GM18907 (cell line): ENCODE measurements around the gene TBC1D16.
"Not testable (repeated sequence)": the region's sequence is repeated elsewhere in the genome, so short reads cannot be mapped to it uniquely, and the experiment has no call there.

Source experiments
- ATAC-seq: cut with Tn5 transposase; IDR thresholded peaks from one replicate; pipeline ENCODE4 v1.9.1; 2021; ENCODE audit warnings: mild to moderate bottlenecking, moderate library complexity; ENCODE audit not compliant: unreplicated experiment

The TBC1D16 gene

DNA sequence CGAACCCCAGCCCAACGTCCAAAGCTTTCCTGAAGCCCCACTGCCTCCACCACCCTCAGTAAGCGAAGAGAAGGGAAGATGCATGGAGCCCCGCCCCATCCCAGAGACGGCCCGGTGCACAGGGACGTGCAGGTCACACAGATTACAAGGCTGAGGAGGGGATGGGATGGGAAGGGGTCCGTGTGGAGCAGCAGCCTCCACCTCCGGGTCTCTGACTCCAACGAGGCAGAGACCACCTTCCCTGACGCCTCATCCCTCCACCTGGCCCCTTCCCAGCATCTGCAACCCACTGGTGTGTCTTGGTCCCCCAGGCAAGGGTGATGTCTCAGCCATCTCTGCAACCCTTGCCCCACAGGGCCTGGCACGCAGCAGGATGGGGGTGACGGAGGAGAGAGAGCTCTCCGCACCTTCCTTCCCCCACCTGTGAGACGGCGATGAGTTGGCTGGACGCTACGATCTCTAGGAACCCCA, 58.5 kb downstream of the TBC1D16 start:
- ATAC-seq: no peak

DNA sequence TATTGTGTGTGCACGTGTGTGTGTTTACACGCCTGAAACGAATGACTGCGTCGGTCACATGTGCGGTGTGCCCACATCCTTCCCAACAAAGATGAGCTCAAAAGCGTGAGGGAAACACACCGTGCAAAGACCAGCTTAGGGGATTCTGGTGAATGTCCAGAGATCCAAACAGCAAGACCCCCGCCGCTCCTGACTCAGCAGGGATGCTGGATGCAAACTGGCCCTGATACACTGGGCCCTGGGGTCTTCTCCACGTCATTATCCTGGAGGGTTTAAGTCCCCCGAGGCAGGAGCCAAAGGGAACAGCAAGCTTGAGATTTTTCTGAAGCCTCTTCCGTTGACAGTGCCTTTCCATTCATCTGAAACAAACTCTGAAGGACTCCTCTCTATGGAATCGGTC, 59.2 kb downstream of the TBC1D16 start:
- no peak for ATAC-seq

DNA sequence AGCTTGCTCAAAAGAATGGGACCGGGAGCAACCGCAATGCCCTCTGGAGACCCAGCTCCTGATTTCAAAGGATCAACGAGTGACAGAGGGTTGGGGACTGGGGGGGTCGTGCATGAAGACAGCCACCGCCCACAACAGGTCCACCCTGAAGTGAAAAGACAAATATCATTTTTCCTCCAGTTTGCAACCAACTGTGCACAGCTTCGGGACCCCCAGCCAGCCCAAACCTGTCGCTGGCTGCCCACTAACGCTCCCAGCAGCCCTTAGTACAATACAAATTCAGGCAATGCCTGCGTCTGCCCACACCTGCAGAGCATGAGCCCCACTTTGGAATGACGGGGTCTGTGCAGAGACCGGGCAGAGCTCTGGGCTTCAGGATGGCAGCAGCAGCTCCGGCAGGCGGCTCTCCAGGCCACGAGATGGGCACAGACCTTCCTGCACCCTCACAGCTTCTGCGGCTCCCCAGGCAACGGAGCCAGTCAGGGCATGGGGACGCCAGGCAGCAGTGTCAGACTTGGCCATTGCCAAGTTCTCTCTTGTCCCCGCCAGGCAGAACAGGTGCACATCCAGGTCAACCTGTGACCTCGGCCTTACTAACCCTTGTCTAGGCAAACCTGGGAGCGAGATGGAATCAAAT, 60.1 kb downstream of the TBC1D16 start:
- ATAC-seq: no peak

DNA sequence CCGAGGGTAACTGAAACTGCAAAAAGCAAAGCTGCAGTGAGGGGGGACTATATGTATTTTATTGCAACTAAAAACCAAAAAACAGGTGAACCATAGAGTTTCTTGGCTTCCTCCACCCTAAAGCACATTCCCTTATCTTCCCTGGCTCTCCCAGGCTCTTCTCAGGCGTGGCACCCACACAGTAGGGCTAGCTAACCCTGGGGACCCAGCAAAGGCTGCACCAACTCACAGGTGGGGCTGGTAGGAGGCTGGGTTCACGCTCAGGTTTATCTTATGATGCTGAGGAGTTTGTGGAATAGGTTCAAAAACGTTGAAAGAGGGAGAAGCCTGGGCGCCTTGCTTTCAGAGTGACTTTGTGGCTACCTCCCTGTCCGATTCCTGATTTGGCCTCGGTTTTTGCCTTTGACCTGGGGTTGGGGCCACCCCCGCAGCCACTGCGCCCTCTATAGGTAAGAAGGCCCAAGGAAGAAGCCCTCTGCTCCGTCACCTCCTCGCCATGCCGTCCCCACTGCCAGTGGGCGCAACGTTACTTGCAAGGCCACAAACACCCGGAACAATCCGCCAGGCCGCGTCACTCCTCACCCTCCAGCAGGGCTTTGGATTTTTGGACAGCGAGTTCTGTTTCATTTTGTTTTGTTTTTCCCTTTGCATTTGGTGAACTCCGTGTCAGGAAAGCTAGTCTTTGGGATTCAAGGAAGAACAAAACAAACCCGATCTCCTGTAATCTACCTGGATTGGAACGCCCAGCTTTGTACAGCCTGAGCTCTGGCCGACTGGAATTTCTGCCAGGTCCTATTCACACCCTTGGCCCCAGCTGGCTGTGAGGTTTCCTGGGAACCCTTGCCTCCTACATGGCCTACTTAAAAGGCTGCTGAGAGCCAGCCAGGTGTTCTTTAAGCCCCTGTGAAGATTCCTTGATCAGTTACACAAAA, 60.8 kb downstream of the TBC1D16 start:
- no peak for ATAC-seq

DNA sequence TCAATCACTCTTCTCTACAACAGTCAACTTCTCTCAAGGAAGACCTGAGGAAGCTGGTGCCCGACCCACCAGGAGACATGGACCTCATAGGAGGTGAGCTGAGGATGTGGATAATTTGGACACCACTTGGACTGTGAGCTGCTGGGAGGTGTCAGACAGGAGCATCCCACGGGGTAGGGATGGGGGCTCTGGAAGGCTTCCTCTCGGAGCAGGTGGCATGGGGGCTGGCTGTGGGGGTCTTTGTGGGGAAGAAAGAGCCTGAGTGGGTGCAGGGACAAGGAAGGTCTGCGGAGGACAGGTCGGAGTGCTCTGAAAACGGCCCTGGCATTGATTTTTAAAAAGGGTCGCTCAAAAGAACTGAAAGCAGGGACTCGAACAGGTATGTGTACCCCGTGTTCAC, 64.0 kb downstream of the TBC1D16 start:
- ATAC-seq: no peak

DNA sequence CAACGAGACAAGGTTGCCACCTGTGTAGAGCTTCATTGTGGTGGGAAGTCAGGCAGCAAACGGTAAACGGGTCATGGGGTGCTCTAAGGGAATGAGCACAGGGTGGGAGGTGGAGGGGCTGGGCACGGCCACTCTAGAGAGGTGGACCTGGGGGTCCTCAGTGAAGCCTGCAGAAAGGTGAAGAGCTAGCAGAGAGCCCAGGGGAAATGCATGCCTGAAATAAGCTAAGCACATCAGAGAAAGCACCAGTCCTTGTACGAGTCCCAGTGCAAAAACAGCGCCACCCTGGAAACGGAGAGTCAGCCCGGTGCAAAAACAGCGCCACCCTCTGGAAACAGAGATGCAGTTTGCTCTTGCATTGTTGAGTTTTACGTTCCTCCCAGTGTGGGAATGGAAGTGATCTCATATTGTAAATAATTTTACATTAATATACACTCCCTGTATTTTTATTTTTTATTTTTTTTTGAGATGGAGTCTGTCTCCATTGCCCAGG, 65.0 kb downstream of the TBC1D16 start:
- no peak for ATAC-seq

DNA sequence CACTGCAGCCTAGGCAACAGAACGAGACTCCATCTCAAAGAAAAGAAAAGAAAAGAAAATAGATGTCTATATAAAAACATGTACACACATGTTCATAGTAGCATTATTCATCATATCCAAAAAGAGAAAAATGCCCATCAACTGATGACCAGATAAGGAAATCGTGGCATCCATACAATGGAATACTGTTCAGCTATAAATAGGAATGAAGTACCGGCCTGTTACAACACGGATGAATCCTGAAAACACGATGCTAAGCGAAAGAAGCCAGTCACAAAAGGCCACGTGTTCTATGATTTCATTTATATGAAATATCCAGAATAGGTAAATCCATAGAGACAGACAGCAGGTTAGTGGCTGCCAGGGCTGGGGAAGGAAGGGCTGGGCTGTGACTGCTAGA, 65.8 kb downstream of the TBC1D16 start:
- ATAC-seq: no peak

DNA sequence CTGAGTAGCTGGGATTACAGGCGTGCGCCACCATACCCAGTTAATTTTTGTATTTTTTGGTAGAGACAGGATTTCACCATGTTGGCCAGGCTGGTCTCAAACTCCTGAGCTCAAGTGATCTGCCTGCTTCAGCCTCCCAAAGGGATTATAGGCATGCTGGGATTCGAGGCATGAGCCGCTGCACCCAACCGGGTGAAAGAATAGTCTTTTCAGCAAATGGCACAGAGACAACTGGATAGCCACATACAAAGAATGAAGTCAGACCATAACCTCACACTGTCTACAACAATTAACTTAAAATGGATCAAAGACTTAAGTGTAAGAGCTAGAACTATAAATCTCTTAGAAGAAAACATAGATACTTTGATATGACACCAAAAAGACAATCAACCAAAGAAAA, 67.6 kb downstream of the TBC1D16 start:
- ATAC-seq: no peak

DNA sequence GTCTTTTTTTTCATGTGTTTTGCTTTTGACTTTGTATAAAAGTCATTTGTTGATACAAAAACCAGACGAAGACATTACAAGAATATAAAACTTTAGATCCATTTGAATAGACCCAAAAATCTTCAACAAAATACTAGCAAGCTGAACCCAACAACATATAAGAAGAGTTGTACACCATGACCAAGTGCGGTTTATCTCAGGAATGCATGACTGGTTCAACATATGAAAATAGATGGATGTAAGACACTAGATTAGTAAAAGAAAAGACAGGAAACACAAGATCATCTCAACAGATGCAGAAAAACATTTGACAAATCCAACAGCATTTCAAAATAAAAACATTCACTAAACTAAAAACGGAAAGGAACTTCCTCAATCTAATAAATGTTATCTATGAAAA, 69.0 kb downstream of the TBC1D16 start:
- ATAC-seq: no peak

DNA sequence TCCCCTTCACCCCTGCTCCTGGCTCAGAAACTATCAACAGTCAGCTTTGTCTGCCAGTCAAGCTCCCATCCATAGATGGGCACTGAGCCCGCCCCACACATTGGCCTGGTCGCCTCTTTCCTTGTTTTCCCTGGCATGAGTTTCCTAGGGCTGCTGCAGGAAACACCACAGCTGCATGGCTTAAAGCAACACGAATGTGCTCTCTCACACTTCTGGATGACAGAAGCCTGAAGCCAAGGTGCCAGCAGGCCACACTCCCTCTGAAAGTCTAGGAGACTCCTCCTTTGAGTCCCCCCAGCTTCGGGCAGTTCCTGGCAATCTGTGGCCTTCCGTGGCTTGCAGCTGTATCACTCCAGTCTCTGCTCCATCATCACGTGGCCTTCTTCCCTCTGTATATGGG, 69.9 kb downstream of the TBC1D16 start:
- ATAC-seq: no peak

GRCh38 chr17:79962467-79962866, 73.2 kb downstream of the TBC1D16 start:
- ATAC-seq: not testable (repeated sequence)

DNA sequence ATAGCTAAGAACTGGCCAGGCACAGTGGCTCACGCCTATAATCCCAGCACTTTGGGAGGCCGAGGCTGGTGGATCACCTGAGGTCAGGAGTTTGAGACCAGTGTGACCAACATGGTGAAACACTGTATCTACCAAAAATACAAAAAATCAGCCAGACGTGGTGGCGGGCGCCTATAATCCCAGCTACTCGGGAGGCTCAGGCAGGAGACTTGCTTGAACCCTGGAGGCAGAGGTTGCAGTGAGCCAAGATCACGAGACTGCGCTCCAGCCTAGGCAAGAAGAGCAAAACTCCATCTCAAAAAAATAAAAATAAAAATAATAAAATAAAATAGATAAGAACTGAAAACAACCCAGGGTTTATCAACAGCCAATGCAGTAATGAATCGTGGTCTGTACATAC, 74.1 kb downstream of the TBC1D16 start:
- not testable (repeated sequence) for ATAC-seq

DNA sequence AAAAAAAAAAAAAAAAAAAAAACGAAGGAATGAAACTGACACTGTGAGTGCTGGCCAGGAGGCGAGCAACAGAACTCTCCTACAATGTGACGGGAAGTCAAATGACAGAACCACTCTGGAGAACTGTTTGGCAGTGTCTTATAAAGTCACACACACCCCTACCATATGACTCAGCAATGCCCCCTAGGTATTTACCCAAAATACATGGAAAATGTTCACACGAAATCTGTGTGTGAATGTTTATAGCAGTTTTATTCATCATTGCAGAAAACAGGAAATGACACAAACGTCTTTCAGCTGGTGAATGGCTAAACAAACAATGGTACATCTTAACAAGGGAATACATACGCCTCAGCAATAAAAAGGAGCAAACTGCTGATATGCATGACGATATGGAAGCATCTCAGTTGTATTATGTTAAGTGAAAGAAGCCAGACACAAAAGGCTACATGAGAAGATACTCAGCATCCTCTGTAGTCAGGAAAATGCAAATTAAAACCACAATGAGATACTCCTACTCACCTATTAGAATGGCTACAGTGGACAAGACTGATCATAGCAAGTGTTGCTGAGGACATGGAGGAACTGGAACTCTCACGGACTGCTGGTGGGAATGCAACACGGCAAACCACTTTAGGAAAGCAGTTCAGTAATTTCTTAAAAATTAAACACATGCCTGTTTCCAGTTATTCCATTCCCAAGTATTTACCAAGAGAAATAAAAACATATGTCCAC, 74.7 kb downstream of the TBC1D16 start:
- ATAC-seq: no peak

GRCh38 chr17:79959042-79959441, 76.6 kb downstream of the TBC1D16 start:
- no peak for ATAC-seq

- ATAC-seq: no peak
Observed at GRCh38 chr17:79956853-79957252, 78.8 kb downstream of the TBC1D16 start.

DNA sequence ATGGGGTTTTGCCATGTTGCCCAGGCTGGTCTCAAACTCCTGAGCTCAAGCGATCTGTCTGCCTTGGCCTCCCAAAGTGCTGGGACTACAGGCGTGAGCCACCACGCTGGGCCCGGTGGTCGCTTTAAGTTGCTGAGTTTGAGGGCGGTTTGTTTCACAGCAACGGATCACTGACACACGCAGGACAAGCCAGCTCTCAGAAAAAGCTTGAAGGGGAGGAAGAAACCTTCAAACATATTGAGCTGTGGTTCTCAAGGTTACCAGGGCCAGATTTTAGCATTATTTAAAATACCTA, 79.3 kb downstream of the TBC1D16 start:
- not testable (repeated sequence) for ATAC-seq

- ATAC-seq: no peak
Observed at GRCh38 chr17:79955691-79956440, 79.8 kb downstream of the TBC1D16 start.

GRCh38 chr17:79955167-79955549, 80.5 kb downstream of the TBC1D16 start:
- no peak for ATAC-seq

DNA sequence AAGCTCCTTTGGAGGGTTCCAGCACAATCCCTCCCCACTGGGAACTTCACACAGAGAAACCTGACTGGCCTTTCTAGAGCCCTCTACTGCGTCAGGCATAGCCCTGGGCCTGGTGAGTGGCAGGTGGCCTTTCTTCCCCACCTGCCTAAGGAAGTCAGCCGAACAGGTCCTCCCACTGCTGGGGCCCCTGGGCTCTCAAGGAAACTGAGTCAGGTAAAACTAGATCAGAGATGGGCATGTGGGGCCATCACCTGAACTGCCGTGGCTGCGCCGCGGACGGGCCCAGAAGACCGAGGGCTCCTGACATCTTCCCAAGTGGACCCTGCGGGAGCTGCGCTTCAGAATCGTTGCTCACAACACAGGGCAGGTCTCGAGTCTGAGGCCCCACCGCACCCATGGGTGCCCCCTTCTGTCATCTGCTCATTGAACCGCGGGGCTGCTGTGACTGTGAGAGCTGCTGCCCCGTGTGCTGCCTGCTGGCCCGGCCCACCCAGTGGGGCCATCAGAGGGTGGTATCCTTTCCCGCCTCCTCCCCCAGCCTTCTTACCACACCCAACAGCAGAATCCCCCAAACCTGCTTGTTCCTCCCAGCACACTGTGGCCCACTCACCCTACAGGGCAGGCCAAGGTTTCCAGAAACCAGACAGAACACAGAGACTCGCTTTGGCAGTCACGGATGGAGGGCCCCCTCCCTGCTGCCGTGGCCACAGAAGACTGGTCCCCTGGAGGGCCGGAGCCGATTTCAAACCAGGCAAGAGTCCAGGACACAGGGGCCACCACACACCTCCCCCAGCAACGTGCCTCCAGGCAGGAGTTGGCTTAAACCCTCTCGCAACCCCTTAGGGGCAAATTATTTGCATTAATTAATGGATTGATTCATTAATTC, 81.1 kb downstream of the TBC1D16 start:
- no peak for ATAC-seq

- ATAC-seq: no peak
Observed at GRCh38 chr17:79953335-79953734, 82.3 kb downstream of the TBC1D16 start.
